ENCODE results near the gene TP53TG5.

Gene TP53TG5

DNA sequence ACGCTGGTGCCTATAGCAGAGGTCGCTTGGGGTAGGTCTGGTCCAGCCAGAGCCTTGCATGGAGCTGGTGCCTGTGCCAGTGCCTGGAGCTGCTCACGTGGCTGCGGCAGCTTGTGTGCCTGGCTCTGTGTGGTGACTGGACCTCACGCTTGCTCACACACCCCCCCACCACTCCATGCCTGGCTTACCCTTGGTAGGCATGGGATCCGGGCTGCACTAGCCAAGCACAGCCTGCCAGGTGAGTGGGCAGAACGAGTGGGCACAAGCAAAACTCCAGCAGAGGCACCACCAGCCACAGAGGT, 16.9 kb upstream of the TP53TG5 start:
- no CpG with 5 or more reads among the region's 7 CpGs for WGBS, 2 donors (ENCODE audit: extremely low coverage in 2 of 2, insufficient read length in 2 of 2, insufficient replicate concordance in 1 of 2)
- H4K8ac ChIP-seq (ENCODE audit: low read depth, low read length): no peak overlapping the region
- no peaks in the 10 kb centered on the region for H3K4me1 ChIP-seq (ENCODE audit: control insufficient read depth in 2 of 2, insufficient read depth in 1 of 2, low read depth in 1 of 2, low read length in 2 of 2)
- H3K9ac ChIP-seq (ENCODE audit: low read depth, low read length, poor library complexity): no peak overlapping the region
- no peak overlapping the region for H2BK12ac ChIP-seq (ENCODE audit: low read length)
- H3K4ac ChIP-seq (ENCODE audit: low read length): no peak overlapping the region
- H3K4me2 ChIP-seq (ENCODE audit: insufficient read depth, low read length, poor library complexity, severe bottlenecking): no peak overlapping the region
- H2BK5ac ChIP-seq (ENCODE audit: low read length): no peak overlapping the region
- H3K79me1 ChIP-seq (ENCODE audit: low read depth, low read length): peaks cover 5% of the 10 kb centered on the region
- no peak for DNase-seq (ENCODE audit: low spot score)
- H3K4me3 ChIP-seq (ENCODE audit: low read length in 2 of 2): peak overlapping the region in 1 of 2 donors; percentile 34
- peak overlapping the region; percentile 87 for H3K14ac ChIP-seq (ENCODE audit: low read length)
- H2BK120ac ChIP-seq (ENCODE audit: low read depth, low read length): no peak overlapping the region
- H3K27me3 ChIP-seq (ENCODE audit: control insufficient read depth in 3 of 3, insufficient read depth in 3 of 3, low read depth in 1 of 3, low read length in 3 of 3): no peaks in the 10 kb centered on the region
- peak overlapping the region; percentile 67 for H3K23ac ChIP-seq (ENCODE audit: low read depth, low read length, poor library complexity)
- H3K27ac ChIP-seq (replicated peaks; ENCODE audit: low read length): no peak overlapping the region
- H2BK15ac ChIP-seq (ENCODE audit: low read length): no peak overlapping the region
- H3K18ac ChIP-seq (ENCODE audit: low read length): no peak overlapping the region
- no peak overlapping the region for H4K91ac ChIP-seq (ENCODE audit: low read depth, low read length, poor library complexity)
- no peak overlapping the region for H2AK5ac ChIP-seq (ENCODE audit: low read depth, low read length)
- peaks cover 0 to 2% of the 10 kb centered on the region in 2 donors for H3K9me3 ChIP-seq (replicated peaks in 1 of 2; ENCODE audit: control insufficient read depth in 2 of 2, insufficient read depth in 1 of 2, low read depth in 1 of 2, low read length in 2 of 2)
- peaks cover 0 to 2% of the 10 kb centered on the region in 2 donors for H3K36me3 ChIP-seq (replicated peaks in 1 of 2; ENCODE audit: control insufficient read depth in 2 of 2, insufficient read depth in 2 of 2, low read length in 2 of 2)
- no peak overlapping the region for H2AFZ ChIP-seq (ENCODE audit: low read length)

GRCh38 chr20:45394221-45395113, 16.3 kb upstream of the TP53TG5 start:
- no peaks in the 10 kb centered on the region for H3K4me1 ChIP-seq (ENCODE audit: control insufficient read depth in 2 of 2, insufficient read depth in 1 of 2, low read depth in 1 of 2, low read length in 2 of 2)
- H4K91ac ChIP-seq (ENCODE audit: low read depth, low read length, poor library complexity): no peak overlapping the region
- peaks cover 5% of the 10 kb centered on the region for H3K79me1 ChIP-seq (ENCODE audit: low read depth, low read length)
- no peaks in the 10 kb centered on the region for H3K27me3 ChIP-seq (ENCODE audit: control insufficient read depth in 3 of 3, insufficient read depth in 3 of 3, low read depth in 1 of 3, low read length in 3 of 3)
- H2BK15ac ChIP-seq (ENCODE audit: low read length): no peak overlapping the region
- no peak overlapping the region for H3K23ac ChIP-seq (ENCODE audit: low read depth, low read length, poor library complexity)
- no peak overlapping the region for H2BK5ac ChIP-seq (ENCODE audit: low read length)
- no peak overlapping the region for H2AFZ ChIP-seq (ENCODE audit: low read length)
- WGBS, 2 donors (ENCODE audit: extremely low coverage in 2 of 2, insufficient read length in 2 of 2, insufficient replicate concordance in 1 of 2): no CpG with 5 or more reads among the region's 21 CpGs
- no peak overlapping the region for H2AK5ac ChIP-seq (ENCODE audit: low read depth, low read length)
- H2BK12ac ChIP-seq (ENCODE audit: low read length): no peak overlapping the region
- H3K36me3 ChIP-seq (replicated peaks in 1 of 2; ENCODE audit: control insufficient read depth in 2 of 2, insufficient read depth in 2 of 2, low read length in 2 of 2): peaks cover 0 to 2% of the 10 kb centered on the region in 2 donors
- DNase-seq (ENCODE audit: low spot score): no peak
- H3K18ac ChIP-seq (ENCODE audit: low read length): no peak overlapping the region
- H3K27ac ChIP-seq (replicated peaks; ENCODE audit: low read length): no peak overlapping the region
- H3K14ac ChIP-seq (ENCODE audit: low read length): no peak overlapping the region
- no peak overlapping the region for H2BK120ac ChIP-seq (ENCODE audit: low read depth, low read length)
- H3K9ac ChIP-seq (ENCODE audit: low read depth, low read length, poor library complexity): no peak overlapping the region
- peaks cover 0 to 2% of the 10 kb centered on the region in 2 donors for H3K9me3 ChIP-seq (replicated peaks in 1 of 2; ENCODE audit: control insufficient read depth in 2 of 2, insufficient read depth in 1 of 2, low read depth in 1 of 2, low read length in 2 of 2)
- H3K4me2 ChIP-seq (ENCODE audit: insufficient read depth, low read length, poor library complexity, severe bottlenecking): no peak overlapping the region
- no peak overlapping the region for H4K8ac ChIP-seq (ENCODE audit: low read depth, low read length)
- no peak overlapping the region for H3K4ac ChIP-seq (ENCODE audit: low read length)
- peak overlapping the region in 1 of 2 donors; percentile 40 for H3K4me3 ChIP-seq (ENCODE audit: low read length in 2 of 2)

DNA sequence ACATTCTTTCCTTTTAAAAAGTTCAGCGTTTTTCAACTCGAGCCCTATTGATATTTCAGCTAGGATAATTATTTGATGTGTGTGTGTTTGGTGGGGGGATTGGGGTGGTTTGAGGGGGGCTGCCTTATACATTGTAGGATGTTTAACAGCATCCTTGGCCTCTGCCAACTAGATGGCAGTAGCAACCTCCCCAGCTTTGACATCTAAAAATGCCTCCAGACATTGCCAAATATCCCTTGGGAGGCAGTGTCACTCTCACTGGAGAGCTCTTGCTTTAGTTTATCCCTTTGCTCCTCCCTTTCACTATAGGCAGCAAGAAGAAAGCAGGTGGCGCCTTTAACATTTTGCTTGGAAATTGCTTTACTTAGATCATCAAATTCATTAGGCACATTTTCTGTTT, 14.6 kb upstream of the TP53TG5 start:
- no CpG with 5 or more reads among the region's 3 CpGs for WGBS, 2 donors (ENCODE audit: extremely low coverage in 2 of 2, insufficient read length in 2 of 2, insufficient replicate concordance in 1 of 2)
- H4K8ac ChIP-seq (ENCODE audit: low read depth, low read length): no peak overlapping the region
- no peak overlapping the region for H3K4me2 ChIP-seq (ENCODE audit: insufficient read depth, low read length, poor library complexity, severe bottlenecking)
- no peak overlapping the region for H3K9ac ChIP-seq (ENCODE audit: low read depth, low read length, poor library complexity)
- no peak overlapping the region for H3K27ac ChIP-seq (replicated peaks; ENCODE audit: low read length)
- no peak overlapping the region for H3K14ac ChIP-seq (ENCODE audit: low read length)
- no peak overlapping the region for H4K91ac ChIP-seq (ENCODE audit: low read depth, low read length, poor library complexity)
- no peak overlapping the region for H2BK12ac ChIP-seq (ENCODE audit: low read length)
- no peaks in the 10 kb centered on the region for H3K4me1 ChIP-seq (ENCODE audit: control insufficient read depth in 2 of 2, insufficient read depth in 1 of 2, low read depth in 1 of 2, low read length in 2 of 2)
- no peak overlapping the region for H2BK5ac ChIP-seq (ENCODE audit: low read length)
- no peak overlapping the region for H3K23ac ChIP-seq (ENCODE audit: low read depth, low read length, poor library complexity)
- no peak overlapping the region for H2BK120ac ChIP-seq (ENCODE audit: low read depth, low read length)
- no peak for DNase-seq (ENCODE audit: low spot score)
- H3K4ac ChIP-seq (ENCODE audit: low read length): no peak overlapping the region
- H3K9me3 ChIP-seq (replicated peaks in 1 of 2; ENCODE audit: control insufficient read depth in 2 of 2, insufficient read depth in 1 of 2, low read depth in 1 of 2, low read length in 2 of 2): no peaks in the 10 kb centered on the region
- no peaks in the 10 kb centered on the region for H3K27me3 ChIP-seq (ENCODE audit: control insufficient read depth in 3 of 3, insufficient read depth in 3 of 3, low read depth in 1 of 3, low read length in 3 of 3)
- H3K36me3 ChIP-seq (replicated peaks in 1 of 2; ENCODE audit: control insufficient read depth in 2 of 2, insufficient read depth in 2 of 2, low read length in 2 of 2): peaks cover 0 to 2% of the 10 kb centered on the region in 2 donors
- no peak overlapping the region for H2AK5ac ChIP-seq (ENCODE audit: low read depth, low read length)
- H3K4me3 ChIP-seq (ENCODE audit: low read length in 2 of 2): no peak overlapping the region
- H2BK15ac ChIP-seq (ENCODE audit: low read length): no peak overlapping the region
- no peak overlapping the region for H3K18ac ChIP-seq (ENCODE audit: low read length)
- peaks cover 5% of the 10 kb centered on the region for H3K79me1 ChIP-seq (ENCODE audit: low read depth, low read length)
- no peak overlapping the region for H2AFZ ChIP-seq (ENCODE audit: low read length)

- H4K91ac ChIP-seq (ENCODE audit: low read depth, low read length, poor library complexity): no peak overlapping the region
- H3K9ac ChIP-seq (ENCODE audit: low read depth, low read length, poor library complexity): no peak overlapping the region
- no peak overlapping the region for H3K14ac ChIP-seq (ENCODE audit: low read length)
- H3K36me3 ChIP-seq (replicated peaks in 1 of 2; ENCODE audit: control insufficient read depth in 2 of 2, insufficient read depth in 2 of 2, low read length in 2 of 2): peaks cover 0 to 2% of the 10 kb centered on the region in 2 donors
- H2AFZ ChIP-seq (ENCODE audit: low read length): no peak overlapping the region
- no peak overlapping the region for H3K27ac ChIP-seq (replicated peaks; ENCODE audit: low read length)
- no peaks in the 10 kb centered on the region for H3K27me3 ChIP-seq (ENCODE audit: control insufficient read depth in 3 of 3, insufficient read depth in 3 of 3, low read depth in 1 of 3, low read length in 3 of 3)
- H2BK5ac ChIP-seq (ENCODE audit: low read length): no peak overlapping the region
- no peak overlapping the region for H4K8ac ChIP-seq (ENCODE audit: low read depth, low read length)
- no peak overlapping the region for H3K4me2 ChIP-seq (ENCODE audit: insufficient read depth, low read length, poor library complexity, severe bottlenecking)
- H3K18ac ChIP-seq (ENCODE audit: low read length): no peak overlapping the region
- no peak overlapping the region for H3K23ac ChIP-seq (ENCODE audit: low read depth, low read length, poor library complexity)
- DNase-seq (ENCODE audit: low spot score): no peak
- H3K4me3 ChIP-seq (ENCODE audit: low read length in 2 of 2): no peak overlapping the region
- no CpG with 5 or more reads among the region's 2 CpGs for WGBS, 2 donors (ENCODE audit: extremely low coverage in 2 of 2, insufficient read length in 2 of 2, insufficient replicate concordance in 1 of 2)
- peaks cover 5% of the 10 kb centered on the region for H3K79me1 ChIP-seq (ENCODE audit: low read depth, low read length)
- no peak overlapping the region for H3K4ac ChIP-seq (ENCODE audit: low read length)
- H2AK5ac ChIP-seq (ENCODE audit: low read depth, low read length): no peak overlapping the region
- H3K4me1 ChIP-seq (ENCODE audit: control insufficient read depth in 2 of 2, insufficient read depth in 1 of 2, low read depth in 1 of 2, low read length in 2 of 2): no peaks in the 10 kb centered on the region
- no peaks in the 10 kb centered on the region for H3K9me3 ChIP-seq (replicated peaks in 1 of 2; ENCODE audit: control insufficient read depth in 2 of 2, insufficient read depth in 1 of 2, low read depth in 1 of 2, low read length in 2 of 2)
- no peak overlapping the region for H2BK12ac ChIP-seq (ENCODE audit: low read length)
- no peak overlapping the region for H2BK120ac ChIP-seq (ENCODE audit: low read depth, low read length)
- no peak overlapping the region for H2BK15ac ChIP-seq (ENCODE audit: low read length)
Observed at GRCh38 chr20:45391559-45391958, 13.4 kb upstream of the TP53TG5 start.
